GM18498 (cell line): ENCODE data around the gene UBE2D2.
A peak's percentile ranks its signal among the peaks of the same experiment; 100 is the strongest.
"Not testable (repeated sequence)": the region's sequence is repeated elsewhere in the genome, so short reads cannot be mapped to it uniquely, and the experiment has no call there.

ENCODE experiments used
- ATAC-seq: cut with Tn5 transposase; IDR thresholded peaks from one replicate; pipeline ENCODE4 v1.9.1; 2021; ENCODE audit warnings: mild to moderate bottlenecking, moderate library complexity; ENCODE audit not compliant: unreplicated experiment

The UBE2D2 gene

GRCh38 chr5:139546593-139546992 is 14.5 kb upstream of the UBE2D2 start:
- ATAC-seq = not testable (repeated sequence)

- no peak for ATAC-seq
Measured at GRCh38 chr5:139549162-139549894, 11.8 kb upstream of the UBE2D2 start.

GRCh38 chr5:139550051-139550872 is 10.9 kb upstream of the UBE2D2 start:
- not testable (repeated sequence) for ATAC-seq

GRCh38 chr5:139551191-139551889 is 9.8 kb upstream of the UBE2D2 start:
- no peak for ATAC-seq

- no peak for ATAC-seq
Measured at GRCh38 chr5:139552893-139553575, 8.1 kb upstream of the UBE2D2 start.

GRCh38 chr5:139554264-139554663 is 6.9 kb upstream of the UBE2D2 start:
- no peak for ATAC-seq

- no peak for ATAC-seq
Measured at GRCh38 chr5:139557811-139558210, 3.3 kb upstream of the UBE2D2 start.

GRCh38 chr5:139561655-139562451 is 714 bp downstream of the UBE2D2 start:
- ATAC-seq = peak; percentile 18

- no peak for ATAC-seq
Measured at GRCh38 chr5:139562847-139563246, 1.7 kb downstream of the UBE2D2 start.

- ATAC-seq = peak; percentile 44
Measured at GRCh38 chr5:139565411-139566305, 4.5 kb downstream of the UBE2D2 start.

- ATAC-seq = no peak
Measured at GRCh38 chr5:139566611-139567010, 5.5 kb downstream of the UBE2D2 start.

- ATAC-seq = no peak
Measured at GRCh38 chr5:139569270-139569955, 8.3 kb downstream of the UBE2D2 start.

- ATAC-seq = no peak
Measured at GRCh38 chr5:139571543-139571942, 10.4 kb downstream of the UBE2D2 start.

GRCh38 chr5:139571966-139572365 is 10.8 kb downstream of the UBE2D2 start:
- no peak for ATAC-seq

GRCh38 chr5:139574641-139575312 is 13.6 kb downstream of the UBE2D2 start:
- ATAC-seq = no peak

- ATAC-seq = no peak
Measured at GRCh38 chr5:139575313-139575646, 14.1 kb downstream of the UBE2D2 start.

- no peak for ATAC-seq
Measured at GRCh38 chr5:139575751-139576150, 14.6 kb downstream of the UBE2D2 start.

GRCh38 chr5:139577689-139578290 is 16.7 kb downstream of the UBE2D2 start:
- no peak for ATAC-seq
